Psoas muscle (tissue), 8 donors: ENCODE results near the gene ZC4H2. TPM values are rescaled to one million over a fixed set of nuclear protein-coding genes. Genes with fewer than 3 reads are reported as not detected.

Source experiments
- ATAC-seq, 4 donors: fragments of 200-7000 bp; cut with Tn5 transposase; one replicate each; pipeline ENCODE4 v1.9.1; 2020; ENCODE audit warnings: moderate library complexity in 3 of 4, mild to moderate bottlenecking in 2 of 4
- DNase-seq, 2 donors: peaks; one replicate each; pipeline ENCODE4 v3.0.0-alpha.2; 2020
- H3K27ac ChIP-seq: fragments of 200-600 bp; one replicate; pipeline ENCODE4 v1.8.0; 2022
- H3K27me3 ChIP-seq, 3 donors: fragments of 200-600 bp in 1 of 3; one replicate each; pipeline versions ENCODE4 v1.6.1 to v1.8.0; 2013 to 2022; ENCODE audit warnings: low read length in 2 of 3, mild to moderate bottlenecking in 2 of 3, moderate library complexity in 1 of 3; ENCODE audit not compliant: insufficient read depth in 3 of 3
- H3K36me3 ChIP-seq, 2 donors: fragments of 200-600 bp in 1 of 2; one replicate each; pipeline versions ENCODE4 v1.6.1 to v1.8.0; 2013 to 2022; ENCODE audit warnings: low read depth in 1 of 2, mild to moderate bottlenecking in 1 of 2, moderate library complexity in 1 of 2; ENCODE audit not compliant: insufficient read depth in 1 of 2
- H3K4me1 ChIP-seq: fragments of 200-600 bp; one replicate; pipeline ENCODE4 v1.8.0; 2022
- H3K4me3 ChIP-seq: fragments of 200-600 bp; one replicate; pipeline ENCODE4 v1.8.0; 2022; ENCODE audit warnings: mild to moderate bottlenecking
- H3K9me3 ChIP-seq: fragments of 200-600 bp; one replicate; pipeline ENCODE4 v1.8.0; 2022
- CTCF ChIP-seq: fragments of 200-600 bp; IDR thresholded peaks from one replicate; pipeline ENCODE4 v1.8.0; 2022; ENCODE audit warnings: antibody characterized with exemption
- intact Hi-C, 2 donors: fragments of 100-400 bp; cut with DNase I; formaldehyde crosslinking; loops; one replicate each; pipeline versions ENCODE4 v1.11.0 to v1.14.2; 2022
- polyA plus RNA-seq, 3 donors: library from polyadenylated mRNA; stranded (reverse); fragments of 200-250 nt; gene quantifications; one replicate each; pipeline ENCODE4 v1.2.3, GENCODE V29; 2013
- total RNA-seq, 4 donors: library from RNA; stranded (reverse); fragmentation: NEBNext Ultra II Directional in 2 of 4; extraction: Animal tissue kit (Norgen Biotek cat#: 25700) in 2 of 4; gene quantifications; one replicate each; pipeline versions ENCODE4 v1.2.1 to v1.2.4, GENCODE V29; 2021 to 2023
- donor health status: healthy with polysubstance abuse.
- donor health status: DM: no; HTN: no; CAD: no; lungs with moderate emphysema.
- donor health status: Bipolar disorder and iron deficiency.
- donor health status: healthy.
- donor health status: DM: yes; HTN: yes; CAD: no.
- donor health status: DM: no; HTN: no; CAD: no.
- donor health status: DM: no; HTN: no; CAD: no.
- donor health status: DM: yes; HTN: yes; CAD: no.

The ZC4H2 gene
- total and polyA plus RNA-seq, 7 donors: 1.3 to 4.3 (median 1.7) TPM

- ATAC-seq (no peak), DNase-seq (no peak)
- Histone ChIP-seq H3K36me3 (no peaks in the 10 kb centered on the region), H3K27me3 (peaks cover 0 to 4% (median 0%) of the 10 kb centered on the region in 3 donors), H3K4me1 (no peaks in the 10 kb centered on the region), H3K4me3 (no peak overlapping the region), H3K9me3 (peaks cover 24% of the 10 kb centered on the region), H3K27ac (no peak overlapping the region)
- TF ChIP-seq CTCF: no peak
- intact Hi-C loops: no loop called here
Observed at GRCh38 chrX:64867217-64867616, 109.0 kb downstream of the ZC4H2 start.

Other genes starting within 250 kb of the ZC4H2 start
- gene ZC3H12B, start 58.4 kb upstream of the ZC4H2 start, total RNA-seq: under 1 TPM; 0.04 to 0.60 (median 0.08) TPM
- gene ZC3H12B, start 58.4 kb upstream of the ZC4H2 start, polyA plus RNA-seq: under 1 TPM; under 0.01 to 0.05 (median 0.01) TPM